Amygdala (tissue), 56 donors: ENCODE data around the gene TMEM128.

Experiments
- DNase-seq, 56 donors: peaks; one replicate each; lab custom pipeline; 2025; lab: John Stamatoyannopoulos, UW

Gene TMEM128, protein sequence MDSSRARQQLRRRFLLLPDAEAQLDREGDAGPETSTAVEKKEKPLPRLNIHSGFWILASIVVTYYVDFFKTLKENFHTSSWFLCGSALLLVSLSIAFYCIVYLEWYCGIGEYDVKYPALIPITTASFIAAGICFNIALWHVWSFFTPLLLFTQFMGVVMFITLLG

DNA sequence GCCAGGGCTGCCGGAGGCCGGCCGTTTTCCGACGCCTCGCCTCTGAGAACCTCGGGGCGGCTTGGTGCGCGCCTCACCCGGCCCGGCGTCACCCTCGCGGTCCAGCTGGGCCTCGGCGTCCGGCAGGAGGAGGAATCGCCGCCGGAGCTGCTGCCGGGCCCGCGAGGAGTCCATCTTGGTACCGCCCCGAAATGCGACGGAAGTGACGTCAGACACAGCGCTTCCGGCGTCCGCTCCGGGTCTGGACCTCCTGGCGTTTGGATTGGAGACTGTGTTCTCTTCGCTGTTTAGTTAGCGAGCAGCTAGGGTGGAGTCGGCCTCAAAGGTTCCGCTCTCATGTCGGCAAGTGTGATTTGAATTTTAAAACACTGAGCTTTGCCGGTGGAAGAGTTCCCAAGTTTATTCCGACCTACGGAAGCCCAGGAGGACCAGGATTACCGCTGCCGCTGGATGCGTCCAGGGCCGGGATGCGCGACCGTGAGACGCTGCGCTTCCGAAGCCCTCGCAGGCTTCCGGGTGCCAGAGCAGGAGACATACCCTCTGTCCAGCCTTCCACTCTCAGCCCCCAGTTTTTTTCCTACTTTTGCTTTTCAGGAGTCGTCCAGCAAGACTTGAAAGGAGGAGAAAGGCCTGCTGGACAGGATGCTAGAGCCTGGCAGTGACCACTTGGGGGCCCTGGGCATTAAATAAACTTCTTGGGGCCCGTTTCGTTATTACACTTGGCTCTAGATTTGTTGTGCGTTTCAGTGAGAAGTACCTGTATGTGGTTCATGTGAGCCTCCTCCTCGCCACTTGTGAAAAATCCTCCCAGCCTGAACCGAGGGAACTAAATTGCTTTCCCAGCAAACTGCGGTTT is at the start of gene TMEM128:
Gene TMEM128, minus strand, starts transcription at position 195 of the 856 bp plus-strand sequence. Its CDS starts 21 bp downstream, at position 174.
- DNase-seq = peak; percentile 74 to 97 (median 90)

DNA sequence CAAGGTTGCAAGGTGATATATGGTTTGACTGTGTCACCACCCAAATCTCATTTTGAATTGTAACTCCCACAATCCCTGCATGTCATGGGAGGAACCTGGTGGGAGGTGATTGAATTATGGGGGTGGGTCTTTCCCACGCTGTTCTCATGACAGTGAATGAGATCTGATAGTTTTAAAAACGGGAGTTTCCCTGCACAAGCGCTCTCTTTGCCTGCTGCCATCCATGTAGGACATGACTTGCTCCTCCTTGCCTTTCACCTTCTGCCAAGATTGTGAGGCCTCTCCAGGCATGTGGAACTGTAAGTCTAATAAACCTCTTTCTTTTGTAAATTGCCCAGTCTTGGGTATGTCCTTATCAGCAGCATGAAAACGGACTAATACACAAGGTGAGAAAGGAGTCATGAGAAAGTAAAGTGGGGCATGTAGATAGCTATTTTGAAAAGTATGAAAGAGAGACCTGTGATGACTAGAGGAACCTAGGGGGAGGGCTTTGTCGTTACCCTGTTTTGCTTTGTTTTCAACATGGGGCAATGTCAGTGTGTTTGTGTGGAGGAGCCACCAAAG is 48.3 kb upstream of the TMEM128 start:
- no peak for DNase-seq

DNA sequence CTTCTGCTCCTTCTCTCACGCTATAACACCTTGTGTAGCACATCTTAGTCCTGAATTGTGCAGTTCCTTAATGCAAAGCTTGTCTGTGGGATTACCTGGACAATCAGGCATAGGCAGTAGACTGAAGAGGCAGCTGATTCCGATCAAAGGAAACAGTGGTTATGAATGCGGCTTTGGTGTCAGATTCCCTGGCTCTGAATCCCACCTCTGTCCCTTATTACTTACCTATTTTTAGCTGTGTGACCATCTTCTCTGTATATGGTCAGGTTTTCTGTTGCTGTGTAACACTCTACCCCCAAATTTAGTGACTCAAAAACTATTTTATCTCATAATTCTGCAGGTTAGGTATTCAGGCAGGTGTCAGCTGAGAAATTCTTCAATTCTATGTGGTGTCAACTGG is 45.3 kb upstream of the TMEM128 start:
- no peak for DNase-seq

DNA sequence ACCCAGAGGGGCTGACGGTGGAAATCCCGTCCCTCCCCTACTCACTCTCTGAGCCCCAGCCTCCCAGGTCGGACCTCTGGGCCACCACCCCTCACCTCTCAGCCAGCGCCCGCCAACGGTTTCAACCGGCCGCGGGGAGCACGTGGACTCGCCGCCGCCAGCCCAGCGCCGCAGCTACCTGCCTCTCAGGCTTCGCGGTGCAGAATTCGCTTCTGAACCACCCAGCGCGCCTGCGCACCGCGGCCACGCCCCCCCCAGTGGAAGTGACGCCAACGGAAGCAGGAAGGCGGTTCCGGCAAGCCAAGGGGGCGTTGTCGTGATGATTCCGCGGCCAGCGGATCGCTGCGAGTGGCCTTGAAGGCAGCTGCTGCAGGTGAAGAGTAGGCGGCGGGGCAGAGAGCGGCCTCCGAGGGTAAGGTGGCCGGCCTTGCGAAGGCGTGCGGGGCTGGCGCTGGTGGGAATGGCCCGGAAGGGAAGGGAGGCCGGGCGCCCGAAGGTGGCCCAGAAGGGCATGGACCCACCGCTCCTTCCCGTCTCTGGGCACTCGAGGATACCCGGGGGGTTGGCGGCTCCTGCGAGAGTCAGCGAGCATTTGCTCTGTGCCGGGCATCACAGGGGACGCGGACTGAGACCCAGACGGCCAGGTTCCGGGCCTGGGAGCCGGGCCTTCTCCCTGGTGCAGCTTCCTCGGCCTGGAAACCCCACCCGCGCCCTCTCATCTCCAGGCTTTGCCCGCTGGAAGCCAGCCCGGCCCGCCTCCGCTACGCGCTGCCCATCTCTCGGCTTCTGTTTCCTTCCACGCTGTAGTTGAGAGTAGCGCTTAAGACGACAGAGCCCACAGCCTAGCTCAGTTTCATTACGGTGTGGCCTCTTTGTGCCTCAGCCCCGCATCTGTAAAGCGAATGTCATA is 42.2 kb upstream of the TMEM128 start, which contains the start of the genes LYAR and ZBTB49:
Gene LYAR, minus strand, starts transcription at position 214 of the 910 bp plus-strand sequence. CDS start 6,412 bp downstream, outside the sequence.
Gene ZBTB49, plus strand, starts transcription at position 311 of the 910 bp plus-strand sequence. CDS start 9,695 bp downstream, outside the sequence.
- DNase-seq = peak; percentile 58 to 96 (median 86)

DNA sequence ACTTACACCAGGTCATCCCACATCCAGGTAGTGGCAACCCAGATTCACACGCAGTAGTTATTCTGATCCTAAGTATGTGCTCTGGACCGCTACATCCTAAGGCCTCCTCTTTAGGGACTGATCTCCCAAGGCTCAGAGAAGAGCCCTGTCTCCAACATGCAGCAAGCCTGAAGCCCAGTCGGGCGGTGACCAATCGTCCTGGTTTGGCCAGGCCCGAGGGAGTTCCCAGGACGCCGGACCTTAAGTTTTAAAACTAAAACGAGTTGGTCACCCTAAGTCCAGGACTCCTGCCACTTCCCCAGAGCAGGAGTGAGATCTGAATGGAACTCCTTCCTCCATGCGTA is 41.5 kb upstream of the TMEM128 start:
- DNase-seq = no peak

DNA sequence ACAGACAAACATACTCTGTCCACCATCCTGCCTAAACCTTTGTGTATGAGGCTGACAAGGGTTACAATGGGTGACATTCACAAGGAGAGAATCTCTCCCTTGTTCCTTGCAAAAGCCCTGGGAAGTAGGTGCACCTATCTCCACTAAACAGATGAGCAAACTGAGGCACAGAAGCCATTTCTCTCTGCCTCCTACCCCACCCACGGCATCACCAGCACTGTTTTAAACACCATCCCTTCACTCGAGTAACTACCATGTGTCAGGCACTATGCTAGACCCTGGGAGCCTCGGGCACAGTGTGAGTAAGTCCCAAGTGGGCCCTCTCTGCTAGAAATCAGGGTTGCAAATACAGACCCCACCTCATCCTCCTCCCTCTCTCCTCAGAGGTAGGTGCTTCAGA is 41.0 kb upstream of the TMEM128 start:
- no peak for DNase-seq

DNA sequence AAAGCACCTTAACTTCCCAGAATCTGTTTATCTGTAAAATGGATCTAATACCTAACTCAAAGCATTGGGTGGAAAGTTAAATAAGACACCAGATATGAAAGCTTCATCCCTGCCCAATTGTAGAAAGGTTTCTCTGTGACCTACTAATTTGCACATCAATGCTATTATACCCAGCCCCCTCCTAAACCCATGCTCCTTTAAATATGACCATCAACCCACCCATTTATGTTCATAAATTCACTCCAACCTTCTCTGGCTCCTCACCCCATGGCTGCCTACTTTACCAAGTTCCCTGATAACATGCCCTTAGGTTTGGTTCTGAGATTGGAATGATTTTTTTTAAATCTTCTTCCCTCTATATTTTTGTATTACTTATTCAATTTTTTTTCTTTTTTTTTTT is 40.1 kb upstream of the TMEM128 start:
- DNase-seq = no peak

DNA sequence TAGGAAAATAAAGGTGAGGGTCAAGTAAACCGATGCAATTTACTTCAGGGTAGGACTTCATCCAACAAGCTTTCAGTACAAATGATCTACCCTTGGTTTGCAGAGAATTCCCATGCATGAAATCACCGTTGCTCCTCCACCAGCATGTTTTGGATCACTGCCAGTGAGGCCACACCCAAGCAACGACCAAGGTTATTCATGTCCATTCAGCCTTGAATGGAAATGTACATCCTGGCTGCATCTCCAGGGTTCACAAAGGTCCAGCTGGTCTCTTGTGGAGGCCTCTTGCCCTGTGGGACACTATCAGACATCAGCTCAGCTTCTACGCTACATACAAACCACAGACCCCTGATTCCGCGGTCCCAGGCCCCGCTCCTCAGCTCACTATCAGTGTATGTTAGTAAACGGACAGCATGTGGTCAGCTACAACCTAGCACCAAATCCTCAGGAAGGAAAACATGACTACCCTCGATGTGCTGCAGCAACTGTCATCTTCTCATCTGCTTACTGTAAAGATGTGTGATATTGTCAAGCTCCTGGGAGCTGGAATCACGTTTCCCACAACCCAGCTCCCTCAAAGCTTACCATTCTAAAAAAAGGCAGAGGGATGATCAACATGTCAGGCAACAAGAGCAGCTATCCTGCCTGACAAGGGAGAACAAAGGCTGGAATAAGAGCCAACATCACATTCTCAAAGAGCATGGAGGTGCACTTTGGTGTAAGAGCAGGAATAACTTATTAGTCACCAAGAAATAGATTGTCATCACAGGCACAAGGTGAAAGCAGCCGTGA is 37.0 kb upstream of the TMEM128 start:
- DNase-seq = no peak

DNA sequence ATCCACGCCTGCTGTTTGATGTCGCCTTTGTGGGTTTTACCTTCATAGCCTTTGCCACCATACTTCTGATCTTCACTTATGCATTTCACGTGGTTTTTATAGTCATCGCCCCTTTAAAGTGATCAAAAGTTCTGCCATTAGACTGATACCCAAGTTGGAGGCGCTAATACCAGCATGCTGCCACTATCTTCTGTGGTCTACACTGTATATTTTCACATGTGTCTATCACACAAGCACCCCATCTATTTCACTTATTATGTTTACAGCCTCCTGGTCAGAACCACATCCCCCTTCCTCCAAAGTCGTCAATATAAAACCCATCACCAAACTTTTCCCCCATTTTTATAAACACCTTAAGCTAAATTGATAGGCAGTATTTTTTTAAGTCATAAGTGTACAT is 33.8 kb upstream of the TMEM128 start:
- DNase-seq = no peak

DNA sequence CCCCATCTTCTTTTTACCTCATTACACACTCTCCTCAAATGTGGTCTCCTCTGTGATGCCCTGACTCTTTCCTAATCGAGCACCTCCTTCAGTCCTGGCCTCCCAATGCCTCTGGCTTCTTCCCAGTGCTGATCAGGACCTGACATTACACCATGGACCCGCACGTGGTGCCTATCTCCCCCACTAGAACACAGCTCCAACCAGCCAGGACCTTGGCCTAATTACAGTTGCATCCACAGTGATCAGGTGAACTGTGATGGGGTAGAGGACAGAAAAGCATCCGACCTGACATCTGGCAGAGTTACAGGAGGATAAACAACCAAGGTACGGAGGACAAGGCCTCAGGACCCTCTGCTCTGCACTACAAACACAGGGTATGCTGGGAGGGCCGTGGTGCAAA is 29.5 kb upstream of the TMEM128 start:
- no peak for DNase-seq

DNA sequence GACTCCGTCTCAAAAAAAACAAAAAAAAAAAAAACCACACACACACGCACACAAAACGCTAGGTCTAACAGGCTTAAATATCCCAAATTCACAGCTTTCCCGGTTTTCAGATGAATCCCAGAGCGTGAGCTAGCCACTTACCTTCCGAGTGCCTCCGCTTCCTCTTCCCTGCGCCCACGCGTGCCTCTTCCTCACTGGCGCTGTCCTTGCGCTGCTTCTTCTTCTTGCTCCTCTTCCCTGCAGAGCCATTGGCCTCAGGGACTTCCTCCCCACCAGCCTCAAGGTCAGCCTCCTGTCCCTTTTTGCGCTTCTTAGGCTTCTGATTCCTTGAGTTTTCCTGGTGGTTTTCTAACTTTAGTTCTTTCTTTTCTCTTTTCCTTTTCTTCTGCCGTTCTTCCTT is 26.2 kb upstream of the TMEM128 start:
- no peak for DNase-seq

DNA sequence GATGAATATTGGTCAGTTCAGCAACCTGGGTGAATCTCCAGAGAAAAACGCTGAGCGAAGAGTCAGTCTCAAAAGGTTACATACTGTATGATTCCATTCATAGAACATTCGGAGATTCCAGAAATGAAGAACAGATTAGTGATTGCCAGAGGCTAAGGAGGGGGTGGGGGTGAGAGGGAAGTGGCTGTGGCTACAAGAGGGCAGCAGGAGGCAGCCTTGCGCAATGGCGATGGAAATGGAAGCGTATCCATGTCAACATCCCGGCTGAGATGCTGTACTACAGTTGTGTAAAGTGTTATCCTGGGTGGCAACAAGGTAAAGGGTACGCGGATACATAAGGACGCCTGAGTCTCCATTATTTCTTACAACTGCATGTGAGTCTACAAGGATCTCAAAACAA is 23.9 kb upstream of the TMEM128 start:
- DNase-seq = no peak

DNA sequence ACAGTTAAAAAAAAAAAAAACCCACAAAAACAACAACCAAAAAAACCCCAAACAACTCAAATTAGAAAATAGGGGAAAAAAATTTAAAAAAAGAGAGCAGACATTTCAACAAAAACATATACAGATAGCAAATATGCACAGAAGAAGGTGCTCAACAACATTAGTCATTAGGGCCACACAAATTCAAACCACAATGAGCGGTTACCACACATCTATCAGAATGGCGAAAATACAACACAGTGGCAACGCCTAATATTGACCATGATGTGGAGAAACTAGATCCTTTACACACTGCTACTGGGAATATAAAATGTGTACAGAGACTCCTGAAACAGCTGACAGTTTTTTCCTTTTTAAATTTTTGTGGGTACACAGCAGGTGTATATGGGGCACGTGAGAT is 22.5 kb upstream of the TMEM128 start:
- no peak for DNase-seq

DNA sequence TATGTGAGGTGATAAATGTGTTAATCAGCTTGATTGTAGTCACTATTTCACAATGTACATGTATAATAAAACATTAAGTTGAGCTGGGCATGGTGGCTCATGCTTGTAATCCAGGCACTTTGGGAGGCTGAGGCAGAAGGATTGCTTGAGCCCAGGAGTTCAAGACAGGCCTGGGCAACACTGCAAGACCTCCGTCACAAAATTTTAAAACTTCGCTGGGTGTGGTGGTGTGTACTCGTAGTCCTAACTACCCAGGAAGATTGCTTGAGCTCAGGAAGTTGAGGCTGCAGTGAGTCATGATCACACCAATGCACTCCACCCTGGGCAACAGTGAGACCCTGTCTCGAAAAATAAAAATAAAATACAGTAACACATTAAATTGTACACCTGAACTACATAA is 21.8 kb upstream of the TMEM128 start:
- DNase-seq = no peak

DNA sequence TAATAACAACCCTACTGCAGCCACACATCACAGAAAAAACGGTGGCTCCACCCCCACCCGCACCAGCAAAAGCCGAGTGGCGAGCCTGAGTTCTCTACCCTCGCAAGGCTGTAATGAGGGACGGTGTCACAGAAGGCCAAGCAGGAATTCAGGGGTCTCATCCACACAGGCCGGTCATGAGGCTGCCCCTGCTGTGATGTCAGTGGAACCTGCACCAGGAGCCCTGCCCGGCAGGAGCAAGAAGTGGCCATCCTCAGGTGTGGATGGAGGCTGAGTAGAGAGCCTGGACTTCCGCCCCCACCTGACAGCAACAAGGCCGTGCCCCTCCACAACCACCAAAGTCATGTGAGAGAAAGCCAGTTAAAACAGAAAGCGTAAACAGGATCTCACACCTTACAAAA is 21.3 kb upstream of the TMEM128 start:
- no peak for DNase-seq

DNA sequence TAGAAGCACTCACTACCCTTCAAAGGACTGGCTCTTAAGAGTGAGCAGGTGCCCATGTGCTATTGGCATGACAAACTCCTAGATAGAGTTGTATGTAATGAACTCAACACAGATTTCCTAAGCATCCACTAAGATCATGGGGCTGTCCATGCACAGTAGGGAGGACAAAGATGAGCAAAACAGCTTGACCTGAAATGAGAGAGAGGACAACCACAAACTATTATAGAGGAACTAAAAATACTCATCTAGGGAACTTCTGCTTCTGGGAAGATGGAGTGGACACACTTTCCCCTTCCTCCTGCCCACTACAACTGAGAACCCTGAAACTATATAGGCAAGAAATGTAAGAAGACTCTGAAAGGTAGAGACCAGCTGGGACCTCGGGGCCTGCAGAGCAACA is 20.8 kb upstream of the TMEM128 start:
- peak in 1 of 56 donors; percentile 33 for DNase-seq

DNA sequence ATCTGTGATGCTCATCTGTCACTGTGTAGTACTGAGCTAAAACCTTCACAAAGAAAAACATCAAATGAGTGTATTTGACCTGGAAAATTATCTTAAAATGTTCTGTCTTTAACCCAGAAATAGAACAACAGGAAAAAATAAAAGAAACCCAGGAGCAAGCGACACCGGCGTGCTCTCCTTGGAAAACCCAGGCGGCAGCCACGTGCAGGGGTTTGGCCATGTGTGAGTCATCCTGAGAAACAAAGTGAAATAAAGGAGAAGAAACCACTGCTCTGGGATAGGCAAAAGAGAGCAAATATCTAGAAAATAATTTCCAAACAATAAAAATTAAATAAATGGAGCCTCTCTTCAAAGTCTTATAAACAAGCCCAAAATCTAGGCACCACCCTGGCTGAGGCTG is 20.0 kb upstream of the TMEM128 start:
- DNase-seq = no peak

DNA sequence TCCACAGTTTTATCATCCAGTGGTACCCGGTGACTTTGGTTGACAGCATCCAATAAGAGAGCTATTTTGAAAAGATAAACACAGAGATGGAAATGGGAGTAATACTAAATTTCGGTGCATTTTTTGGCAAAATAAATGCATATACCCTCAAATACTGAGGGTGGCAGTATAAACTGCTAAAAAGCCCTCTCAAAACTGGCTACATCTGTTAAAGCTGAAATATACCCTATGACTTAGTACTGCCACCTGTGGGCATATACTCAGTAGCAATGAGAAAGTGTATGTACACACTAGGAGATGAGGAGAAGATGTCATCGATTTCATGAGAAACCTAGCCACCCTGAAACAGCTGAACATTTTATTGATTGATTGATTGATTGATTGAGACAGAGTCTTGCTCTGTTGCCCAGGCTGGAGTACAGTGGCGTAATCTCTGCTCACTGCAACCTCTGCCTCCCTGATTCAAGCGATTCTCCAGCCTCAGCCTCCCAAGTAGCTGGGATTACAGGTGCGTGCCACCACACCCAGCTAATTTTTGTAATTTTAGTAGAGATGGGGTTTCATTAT is 12.2 kb upstream of the TMEM128 start:
- no peak for DNase-seq

DNA sequence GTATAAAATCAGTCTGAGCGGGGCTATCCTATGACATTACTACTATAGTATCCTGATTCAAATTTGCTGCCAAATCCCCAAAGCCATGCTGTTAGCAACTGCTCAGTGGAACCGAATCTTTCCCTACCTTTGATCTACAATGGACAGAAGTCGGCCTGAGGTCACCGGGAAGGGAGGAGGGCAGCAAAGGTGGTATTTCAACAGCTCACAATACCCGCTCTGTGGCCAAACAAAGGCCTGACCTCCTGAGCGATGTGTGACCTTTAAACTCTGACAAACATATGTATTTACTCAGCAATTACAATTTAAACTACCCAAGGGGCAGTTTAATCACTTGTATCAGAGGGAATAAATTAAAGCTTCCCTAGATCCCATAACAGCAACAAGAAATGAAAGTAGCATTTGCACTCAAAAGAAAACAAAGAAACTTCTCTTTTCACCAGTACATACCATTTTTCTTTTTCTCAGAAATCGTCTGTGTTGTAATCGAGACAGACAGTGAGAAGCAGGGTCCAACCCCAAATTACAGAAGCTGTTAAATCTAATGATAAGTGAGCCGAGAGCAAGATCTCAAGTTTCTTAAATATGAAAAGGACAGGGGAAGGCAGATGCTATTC is 11.6 kb upstream of the TMEM128 start:
- no peak for DNase-seq
